Fibroblast of lung (primary cell): ENCODE results near the gene DNMBP. TPM values are rescaled to one million over a fixed set of nuclear protein-coding genes. Genes with fewer than 3 reads are reported as not detected.

Experiments
- DNase-seq, 2 donors: peaks; one replicate each; pipeline versions ENCODE4 v3.0.0 to v3.0.0-alpha.2; 2010; ENCODE audit warnings: low read depth in 2 of 2
- H2AFZ ChIP-seq: 2 replicates; pipeline ENCODE4 v1.5.1; 2012; ENCODE audit warnings: low read length, control low read depth, inconsistent platforms
- H3K27ac ChIP-seq: 2 replicates; pipeline ENCODE4 v1.5.1; 2011; ENCODE audit warnings: low read length, control low read depth; ENCODE audit not compliant: insufficient read depth
- H3K27me3 ChIP-seq: 2 replicates; pipeline ENCODE4 v1.5.1; 2011; ENCODE audit warnings: mild to moderate bottlenecking, low read length; ENCODE audit not compliant: control insufficient read depth, insufficient read depth
- H3K36me3 ChIP-seq: 2 replicates; pipeline ENCODE4 v1.5.1; 2011; ENCODE audit warnings: low read length; ENCODE audit not compliant: control insufficient read depth, insufficient read depth
- H3K4me1 ChIP-seq: 2 replicates; pipeline ENCODE4 v1.5.1; 2011; ENCODE audit warnings: low read length; ENCODE audit not compliant: control insufficient read depth, insufficient read depth; ENCODE audit errors: extremely low read depth
- H3K4me2 ChIP-seq: 2 replicates; pipeline ENCODE4 v1.5.1; 2011; ENCODE audit warnings: low read length, control low read depth; ENCODE audit not compliant: insufficient read depth; ENCODE audit errors: extremely low read depth
- H3K4me3 ChIP-seq, 4 experiments: fragments of 200-600 bp in 1 of 4; sonication (generic) in 1 of 4; replicated peaks in 1 of 4; 2 replicates each; pipeline ENCODE4 v1.5.1; 2011 to 2016; ENCODE audit warnings: low read length in 4 of 4, low read depth in 3 of 4, mild to moderate bottlenecking in 3 of 4, control low read depth in 2 of 4, inconsistent platforms in 1 of 4, mixed read lengths in 1 of 4; ENCODE audit not compliant: insufficient read depth in 1 of 4; ENCODE audit errors: control extremely low read depth in 1 of 4
- H3K79me2 ChIP-seq: 2 replicates; pipeline ENCODE4 v1.5.1; 2012; ENCODE audit warnings: mild to moderate bottlenecking, low read length, inconsistent platforms; ENCODE audit not compliant: control insufficient read depth, insufficient read depth
- H3K9ac ChIP-seq: 2 replicates; pipeline ENCODE4 v1.5.1; 2011; ENCODE audit warnings: mild to moderate bottlenecking, low read length, control low read depth; ENCODE audit not compliant: insufficient read depth
- H3K9me3 ChIP-seq: 2 replicates; pipeline ENCODE4 v1.5.1; 2012; ENCODE audit warnings: low read depth, low read length; ENCODE audit not compliant: control insufficient read depth, insufficient read depth
- H4K20me1 ChIP-seq: 2 replicates; pipeline ENCODE4 v1.5.1; 2011; ENCODE audit warnings: low read length; ENCODE audit not compliant: control insufficient read depth, insufficient read depth; ENCODE audit errors: extremely low read depth
- CTCF ChIP-seq, 2 donors: IDR thresholded peaks in 1 of 2; conservative IDR thresholded peaks in 1 of 2; 1 replicate in 1 of 2; 2 replicates in 1 of 2; pipeline ENCODE4 v1.5.1; 2011 to 2012; ENCODE audit warnings: low read length in 2 of 2, control low read depth in 1 of 2, inconsistent platforms in 1 of 2, low read depth in 1 of 2, mild to moderate bottlenecking in 1 of 2
- EZH2 ChIP-seq: IDR thresholded peaks from 2 replicates; pipeline ENCODE4 v1.5.1; 2012; ENCODE audit warnings: low read length, control low read depth, mild to moderate bottlenecking; ENCODE audit errors: missing control alignments
- polyA plus RNA-seq, 2 donors: library from polyadenylated mRNA; depleted of rRNA in 1 of 2; stranded (reverse) in 1 of 2; unstranded in 1 of 2; fragments of >200 nt; gene quantifications; 2 replicates each; pipeline ENCODE4 v1.2.1, GENCODE V29; 2011 to 2012; ENCODE audit warnings: missing spikeins in 1 of 2
- total RNA-seq: library from RNA; depleted of rRNA; stranded (reverse); fragments of >200 nt; gene quantifications from 2 replicates; pipeline ENCODE4 v1.2.1, GENCODE V29; 2014

DNMBP gene
- total and polyA plus RNA-seq, 2 donors (not counting 1 experiment from before 2014, with no cell fraction given): 12.9 to 21.2 TPM

GRCh38 chr10:100053686-100054460 lies 44.1 kb upstream of the DNMBP start:
- Histone ChIP-seq H2AFZ (no peak overlapping the region), H3K27ac (no peak overlapping the region), H3K9me3 (no peaks in the 10 kb centered on the region), H3K79me2 (no peaks in the 10 kb centered on the region), H4K20me1 (no peaks in the 10 kb centered on the region), H3K27me3 (peaks cover 9% of the 10 kb centered on the region), H3K9ac (no peak overlapping the region), H3K4me3 (no peak overlapping the region), H3K4me1 (no peaks in the 10 kb centered on the region), H3K4me2 (no peak overlapping the region), H3K36me3 (no peaks in the 10 kb centered on the region)
- TF ChIP-seq EZH2: no peak
- DNase-seq: no peak

- H2AFZ ChIP-seq: peak overlapping the region; percentile 86
- H3K9me3 ChIP-seq: no peaks in the 10 kb centered on the region
- no peak overlapping the region for H3K4me3 ChIP-seq
- peak; percentile 72 to 88 for DNase-seq
- no peaks in the 10 kb centered on the region for H3K36me3 ChIP-seq
- TF ChIP-seq EZH2 (no peak), CTCF (conservative IDR thresholded peaks at IDR 0.05 in 1 of 2, IDR thresholded peaks at IDR 0.05 in 1 of 2; ENCODE audit: low read depth in 1 of 2, low read length in 2 of 2) (peak; percentile 94 to 99)
- H3K4me2 ChIP-seq: no peak overlapping the region
- no peaks in the 10 kb centered on the region for H4K20me1 ChIP-seq
- H3K27me3 ChIP-seq: no peaks in the 10 kb centered on the region
- no peaks in the 10 kb centered on the region for H3K79me2 ChIP-seq
- H3K27ac ChIP-seq: no peak overlapping the region
- no peak overlapping the region for H3K9ac ChIP-seq
- H3K4me1 ChIP-seq: peaks cover 10% of the 10 kb centered on the region
Measured at GRCh38 chr10:100046021-100046486, 36.3 kb upstream of the DNMBP start.

- DNase-seq: peak in 1 of 2 donors; percentile 4
- Histone ChIP-seq H2AFZ (peak overlapping the region; percentile 5), H3K4me1 (peaks cover 10% of the 10 kb centered on the region), H3K4me3 (no peak overlapping the region), H3K4me2 (no peak overlapping the region), H3K79me2 (no peaks in the 10 kb centered on the region), H4K20me1 (no peaks in the 10 kb centered on the region), H3K27me3 (no peaks in the 10 kb centered on the region), H3K36me3 (no peaks in the 10 kb centered on the region), H3K9me3 (no peaks in the 10 kb centered on the region), H3K27ac (no peak overlapping the region), H3K9ac (no peak overlapping the region)
- no peak for TF ChIP-seq EZH2
Measured at GRCh38 chr10:100045592-100045991, 35.8 kb upstream of the DNMBP start.

- no peaks in the 10 kb centered on the region for H3K36me3 ChIP-seq
- H3K27ac ChIP-seq: peak overlapping the region; percentile 63
- no peaks in the 10 kb centered on the region for H3K9me3 ChIP-seq
- no peak overlapping the region for H3K4me3 ChIP-seq
- no peak overlapping the region for H3K4me2 ChIP-seq
- peak; percentile 30 to 66 for DNase-seq
- H4K20me1 ChIP-seq: no peaks in the 10 kb centered on the region
- H2AFZ ChIP-seq: peak overlapping the region; percentile 86
- peaks cover 10% of the 10 kb centered on the region for H3K4me1 ChIP-seq
- H3K27me3 ChIP-seq: no peaks in the 10 kb centered on the region
- TF ChIP-seq EZH2 (no peak), CTCF (conservative IDR thresholded peaks at IDR 0.05 in 1 of 2, IDR thresholded peaks at IDR 0.05 in 1 of 2; ENCODE audit: low read depth in 1 of 2, low read length in 2 of 2) (no peak)
- H3K79me2 ChIP-seq: no peaks in the 10 kb centered on the region
- H3K9ac ChIP-seq: no peak overlapping the region
Measured at GRCh38 chr10:100043796-100044195, 34.0 kb upstream of the DNMBP start.
